RKO (cell line): ENCODE measurements around the gene CERKL.

Experiments
- DNase-seq: peaks from one replicate; pipeline ENCODE4 v3.0.0-alpha.2; 2016; ENCODE audit warnings: low spot score

The CERKL gene

DNA sequence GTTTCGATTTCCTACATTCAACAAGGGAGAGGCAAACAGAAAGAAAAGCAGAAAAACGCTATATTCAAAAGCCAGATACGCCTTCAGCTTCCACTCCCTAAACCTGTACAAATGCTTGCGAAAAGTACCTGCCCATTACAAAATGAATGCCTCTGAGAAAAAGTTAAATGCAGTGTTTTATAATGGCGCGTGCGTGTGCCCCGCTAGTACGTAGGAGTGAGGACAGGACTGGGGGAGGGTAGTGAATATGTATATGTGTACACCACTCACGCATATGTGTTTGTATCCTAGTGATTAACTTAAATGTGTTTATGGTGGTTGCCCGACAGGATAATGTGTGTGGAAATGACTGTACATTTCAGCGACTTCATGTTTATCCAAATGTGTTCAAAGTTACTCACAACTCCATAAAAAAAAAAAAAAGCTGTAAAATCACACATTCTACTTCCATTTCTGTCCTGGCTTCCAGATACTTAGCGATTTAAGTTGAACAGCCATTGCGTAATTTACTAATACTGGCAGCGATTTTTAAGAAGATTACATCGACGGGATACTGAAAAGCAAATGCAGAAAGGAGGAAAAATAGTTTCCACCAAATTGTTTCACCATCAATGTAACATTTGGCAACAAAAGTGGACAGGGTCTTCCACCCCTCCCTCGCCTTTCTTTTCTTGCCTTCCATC is 22.1 kb upstream of the CERKL start:
- DNase-seq = no peak

DNA sequence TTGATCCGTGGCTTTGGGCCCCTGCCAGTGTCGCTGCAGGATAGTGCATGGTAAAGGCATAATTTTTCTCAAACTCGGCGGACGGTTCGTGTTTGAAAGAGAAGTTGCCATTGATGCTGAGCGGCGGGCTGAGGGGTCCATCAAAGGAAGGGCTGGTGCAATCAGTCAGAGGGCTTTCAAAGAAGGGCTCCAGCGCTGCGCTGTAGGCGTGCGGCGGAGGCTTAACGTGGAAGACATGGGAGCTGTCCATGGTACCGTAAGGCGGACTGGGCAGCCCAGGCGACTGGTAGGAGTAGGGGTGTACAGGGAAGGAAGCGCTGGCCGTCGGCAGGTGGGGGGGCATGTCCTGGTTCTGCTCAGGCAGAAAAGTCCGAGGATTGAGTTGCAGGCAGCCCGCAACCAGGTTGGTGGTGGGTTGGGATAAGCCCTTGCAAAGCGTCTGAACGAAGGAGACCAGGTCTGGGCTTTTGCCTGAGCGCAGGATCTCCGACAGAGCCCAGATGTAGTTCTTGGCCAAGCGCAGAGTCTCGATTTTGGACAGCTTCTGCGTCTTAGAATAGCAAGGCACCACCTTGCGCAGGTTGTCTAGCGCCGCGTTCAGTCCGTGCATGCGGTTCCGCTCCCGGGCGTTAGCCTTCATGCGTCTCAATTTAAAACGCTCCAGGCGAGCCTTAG is 21.1 kb upstream of the CERKL start:
- DNase-seq = no peak

DNA sequence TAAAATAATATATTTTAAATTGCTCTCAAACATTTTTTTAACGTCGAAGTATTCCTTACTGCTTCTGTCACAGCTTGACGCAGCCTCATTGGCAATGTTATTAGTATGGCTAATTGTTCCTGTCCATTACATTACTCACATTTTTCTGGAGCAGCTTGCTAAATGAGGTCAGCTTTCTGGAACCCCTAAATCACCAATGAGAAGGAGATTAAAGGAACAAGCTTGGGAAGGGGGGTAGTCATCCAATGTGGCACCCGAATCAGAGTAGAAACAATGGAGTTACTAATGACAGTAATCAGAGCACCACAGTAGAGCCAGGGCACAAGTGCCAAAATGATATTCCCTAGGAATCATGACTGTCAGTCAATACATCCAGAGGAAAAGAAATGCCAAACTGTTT is 18.3 kb upstream of the CERKL start:
- peak; percentile 32 for DNase-seq

- no peak for DNase-seq
These were observed 17.6 kb upstream of the CERKL start for GRCh38 chr2:181674461-181674860.

DNA sequence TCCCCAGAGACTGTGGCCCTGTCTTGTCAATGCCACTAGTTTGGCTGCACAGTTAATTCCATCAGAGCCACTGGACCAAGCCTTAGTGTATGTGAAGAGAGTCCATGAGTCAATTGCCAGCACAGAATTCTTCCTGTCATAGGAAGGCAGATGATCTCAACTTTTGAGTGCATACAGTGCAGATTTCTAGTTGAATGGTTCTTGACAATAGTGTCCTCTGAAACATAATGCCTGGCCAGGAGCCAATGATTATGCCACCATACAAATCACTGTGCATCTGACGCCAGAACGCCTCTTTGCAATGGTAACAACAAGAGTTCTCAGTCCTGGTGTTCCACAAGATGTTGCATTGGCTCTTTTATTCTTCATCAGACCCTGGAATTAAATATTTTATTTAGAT is 16.3 kb upstream of the CERKL start:
- DNase-seq = peak; percentile 16

DNA sequence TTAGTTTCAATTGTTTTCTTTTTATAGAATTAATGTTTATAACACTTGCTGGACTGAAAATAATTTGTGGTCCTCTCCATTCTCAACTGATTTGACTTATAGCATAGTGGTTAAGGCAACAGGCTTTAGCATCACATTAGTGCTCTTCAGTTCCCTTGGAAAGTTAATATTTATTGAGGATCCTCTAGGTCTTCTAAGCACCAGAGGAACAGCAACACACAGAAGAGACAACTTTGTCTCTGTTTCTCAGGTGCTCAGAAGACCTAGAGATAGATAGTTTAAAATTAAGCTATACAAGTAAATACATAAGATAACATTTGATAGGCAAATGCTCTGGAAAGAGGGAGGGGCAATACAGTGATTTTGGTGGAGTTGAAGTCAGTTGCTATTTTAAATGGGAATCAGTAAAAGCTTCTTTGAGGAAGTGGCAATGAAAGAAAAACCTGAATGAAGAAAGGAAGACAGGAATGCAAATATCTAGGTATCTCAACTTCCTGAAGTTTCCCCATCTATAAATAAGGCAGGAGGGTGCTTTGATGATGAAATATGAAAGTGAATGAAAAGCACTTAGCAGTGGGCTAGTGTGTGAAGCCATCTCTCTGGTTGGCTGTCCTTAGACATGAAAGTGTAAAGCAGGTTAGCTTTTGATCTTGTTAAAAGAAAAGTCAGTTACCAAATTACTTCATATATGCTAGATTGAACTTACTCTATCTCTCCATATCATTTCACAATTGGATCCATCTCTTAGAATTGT is 15.5 kb upstream of the CERKL start:
- DNase-seq = no peak

- DNase-seq = no peak
These were observed 13.7 kb upstream of the CERKL start for GRCh38 chr2:181670632-181671031.

DNA sequence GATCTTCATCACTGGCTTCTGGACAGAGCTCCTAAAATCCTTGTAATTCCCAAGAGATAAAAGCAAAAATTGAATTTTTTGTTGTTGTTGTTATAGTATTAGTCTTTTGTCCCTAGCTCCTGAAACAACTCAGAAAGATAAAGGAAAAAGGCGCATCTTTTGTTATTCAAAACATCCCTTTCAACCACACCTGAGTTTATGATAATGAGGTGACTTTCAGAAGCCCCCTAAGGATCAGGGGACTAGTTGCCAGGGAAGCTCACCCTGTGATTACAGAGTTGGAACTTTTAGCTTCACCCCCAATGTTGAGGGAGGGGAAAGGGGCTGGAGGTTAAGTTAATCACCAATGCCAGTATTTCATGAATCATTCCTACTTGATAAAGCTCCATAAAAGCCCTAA is 10.3 kb upstream of the CERKL start:
- no peak for DNase-seq

DNA sequence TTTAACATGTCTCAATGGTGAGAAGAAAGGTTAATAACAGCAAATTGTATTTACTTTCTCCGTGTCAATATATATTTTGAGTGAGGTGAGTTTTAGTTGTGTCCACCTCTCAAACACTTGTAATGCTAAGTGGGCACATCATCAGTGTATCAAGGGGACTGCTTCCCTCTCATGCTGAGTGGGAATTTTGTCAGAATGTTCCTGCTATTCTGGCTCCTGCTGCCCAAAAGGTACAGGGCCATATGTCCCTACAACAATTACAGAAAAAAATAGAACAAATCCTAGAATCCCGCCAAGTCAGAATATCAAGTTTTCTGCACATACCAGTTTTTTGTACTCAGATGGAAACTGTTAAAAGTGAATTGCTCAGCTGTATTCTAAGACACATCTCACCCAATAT is 5.4 kb upstream of the CERKL start:
- no peak for DNase-seq

DNA sequence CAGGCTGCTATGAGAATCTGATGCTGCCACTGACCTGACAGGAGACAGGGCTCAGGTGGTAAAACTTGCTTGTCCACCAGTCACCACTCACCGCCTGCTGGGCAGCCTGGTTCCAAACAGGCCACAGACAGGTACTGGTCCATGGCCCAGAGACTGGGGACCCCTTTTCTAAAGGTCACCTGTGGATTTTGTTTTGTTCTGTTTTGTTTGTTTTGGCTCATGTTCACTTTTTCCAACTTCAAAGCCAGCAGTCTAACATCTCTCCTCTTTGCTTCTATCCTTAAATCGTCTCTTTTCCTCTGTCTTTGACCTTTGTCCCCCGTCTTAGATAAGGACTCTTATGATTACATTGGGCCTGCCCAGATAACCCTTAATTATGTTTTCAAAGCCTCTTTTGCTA is 3.3 kb upstream of the CERKL start:
- DNase-seq = no peak

DNA sequence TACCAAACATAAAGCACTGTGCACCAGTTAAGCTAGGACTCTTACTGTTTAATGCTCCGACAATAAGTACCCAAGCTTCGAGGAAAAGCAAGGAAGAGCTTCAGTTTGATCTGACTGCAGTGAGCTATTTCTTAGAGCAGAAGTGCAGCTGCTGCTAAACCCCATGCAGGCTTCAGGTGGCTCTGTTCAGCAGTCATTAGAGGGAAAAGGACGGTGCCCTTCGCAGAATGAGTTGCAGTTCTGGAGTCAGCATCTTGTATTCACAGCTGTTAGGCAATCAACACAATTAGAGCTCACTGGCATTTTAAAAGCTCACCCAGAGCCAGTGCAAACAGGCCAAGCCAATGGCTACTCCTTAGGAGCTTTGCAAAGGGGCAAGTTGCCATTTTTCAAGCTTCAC is 1.5 kb upstream of the CERKL start:
- no peak for DNase-seq

GRCh38 chr2:181657379-181657778 is 474 bp upstream of the CERKL start:
- DNase-seq = no peak

DNA sequence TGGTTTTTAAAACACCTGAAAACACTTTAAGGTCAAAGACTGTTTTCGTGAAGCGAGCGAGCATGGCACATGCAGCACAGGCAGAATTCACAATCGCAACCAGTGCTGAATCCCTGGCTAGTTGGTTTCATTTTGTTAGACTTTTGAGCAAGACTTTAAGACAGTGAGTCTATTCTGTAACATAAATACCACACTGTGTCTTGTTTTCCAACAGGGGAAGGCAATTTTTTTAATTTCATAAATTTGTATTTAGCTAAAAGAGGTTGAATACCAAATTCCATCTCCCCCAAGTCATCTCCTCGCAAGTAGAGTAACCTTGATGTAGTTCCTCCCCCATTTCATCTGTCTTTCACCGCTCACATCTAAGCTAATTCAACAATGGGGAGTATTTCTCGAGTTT is 1.4 kb downstream of the CERKL start:
- no peak for DNase-seq

GRCh38 chr2:181649436-181649979 is 7.4 kb downstream of the CERKL start:
- DNase-seq = no peak

- DNase-seq = no peak
These were observed 8.3 kb downstream of the CERKL start for GRCh38 chr2:181648478-181649155.

DNA sequence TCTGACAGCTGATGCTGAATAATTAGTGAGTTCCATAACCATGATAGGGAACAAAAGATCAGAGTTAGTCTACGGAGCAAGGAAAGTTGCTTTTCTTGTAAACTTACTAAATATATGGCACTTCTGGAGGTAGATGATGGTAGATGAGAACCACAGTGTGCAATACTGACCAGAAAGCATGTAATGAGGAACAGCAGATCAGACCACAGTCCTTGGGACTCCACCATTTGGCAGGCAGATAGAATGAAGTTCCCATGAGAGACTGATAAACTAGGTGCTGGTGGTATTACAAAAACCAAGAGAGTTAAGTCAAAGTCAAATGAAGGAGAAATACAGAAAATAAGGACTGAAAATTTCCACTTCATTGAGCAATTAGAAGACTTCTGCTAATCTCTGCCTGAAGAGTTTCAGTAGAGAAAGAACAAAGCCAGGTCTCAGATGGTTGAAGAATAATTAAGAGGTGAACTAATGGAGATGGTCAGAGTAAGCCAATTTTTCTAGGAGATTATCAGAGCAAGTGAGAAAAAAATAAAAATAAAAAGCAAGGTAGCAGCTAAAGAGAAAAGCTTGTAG is 10.4 kb downstream of the CERKL start:
- DNase-seq = no peak

- DNase-seq = no peak
These were observed 13.8 kb downstream of the CERKL start for GRCh38 chr2:181643151-181643550.

DNA sequence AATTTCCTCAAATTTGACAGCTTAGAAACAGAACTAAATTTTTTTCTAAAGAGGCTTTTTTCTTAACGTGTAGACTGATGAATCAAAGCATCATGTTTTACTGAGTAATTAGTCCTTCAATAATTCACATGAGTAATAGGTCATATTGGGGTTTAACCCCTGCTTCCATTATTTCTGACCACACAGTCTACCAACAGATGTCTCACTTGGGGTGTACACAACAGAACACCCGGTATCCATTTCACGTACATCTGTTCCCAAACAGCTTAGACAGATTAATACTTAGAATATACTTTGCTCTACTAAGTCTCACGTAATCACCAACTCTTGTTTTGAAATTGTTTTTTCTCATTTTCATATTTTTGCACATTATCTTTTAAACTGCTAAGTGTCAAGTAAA is 14.8 kb downstream of the CERKL start:
- no peak for DNase-seq

- DNase-seq = no peak
These were observed 17.2 kb downstream of the CERKL start for GRCh38 chr2:181639686-181640085.

DNA sequence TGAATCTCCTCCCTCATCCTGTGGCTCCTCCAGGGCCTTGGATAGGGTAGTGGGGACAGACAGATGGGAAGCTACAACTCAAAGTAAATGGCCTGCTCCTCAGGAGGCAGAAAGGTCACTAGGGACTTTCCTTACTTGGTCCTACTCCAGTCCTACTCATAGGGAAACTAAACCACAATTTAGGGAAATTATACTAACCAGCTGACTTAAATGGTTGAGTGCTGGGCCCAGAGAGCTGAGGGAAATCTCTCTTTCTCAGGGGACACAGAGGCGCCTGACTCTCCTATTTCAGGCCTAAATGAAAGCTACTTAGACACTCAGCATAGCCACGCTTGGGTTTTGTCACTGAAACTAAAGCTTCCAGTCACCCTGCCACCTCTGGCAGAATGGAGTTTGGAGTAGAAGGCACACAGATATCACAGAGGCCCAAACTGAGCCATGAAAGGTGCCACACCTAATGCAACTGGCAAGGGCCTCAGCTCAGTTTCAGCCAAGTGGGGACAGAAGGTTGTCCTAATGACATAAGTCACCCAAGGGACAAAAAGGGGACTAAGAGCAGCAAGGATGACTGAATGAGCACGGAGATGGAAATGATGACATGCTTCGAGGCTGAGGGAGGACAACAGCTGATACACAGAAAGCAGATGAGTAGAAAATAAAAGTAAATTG is 24.0 kb downstream of the CERKL start:
- no peak for DNase-seq
